GM18520 (cell line): ENCODE results near the gene MCOLN2.
"Not testable (repeated sequence)": the region's sequence is repeated elsewhere in the genome, so short reads cannot be mapped to it uniquely, and the experiment has no call there.

Experiments
- ATAC-seq: cut with Tn5 transposase; IDR thresholded peaks from one replicate; pipeline ENCODE4 v1.9.1; 2021; ENCODE audit not compliant: unreplicated experiment

The MCOLN2 gene

GRCh38 chr1:84944767-84945486, 52.0 kb downstream of the MCOLN2 start:
- ATAC-seq, result peak; percentile 84

GRCh38 chr1:84941843-84942242, 55.1 kb downstream of the MCOLN2 start:
- ATAC-seq, result no peak

DNA sequence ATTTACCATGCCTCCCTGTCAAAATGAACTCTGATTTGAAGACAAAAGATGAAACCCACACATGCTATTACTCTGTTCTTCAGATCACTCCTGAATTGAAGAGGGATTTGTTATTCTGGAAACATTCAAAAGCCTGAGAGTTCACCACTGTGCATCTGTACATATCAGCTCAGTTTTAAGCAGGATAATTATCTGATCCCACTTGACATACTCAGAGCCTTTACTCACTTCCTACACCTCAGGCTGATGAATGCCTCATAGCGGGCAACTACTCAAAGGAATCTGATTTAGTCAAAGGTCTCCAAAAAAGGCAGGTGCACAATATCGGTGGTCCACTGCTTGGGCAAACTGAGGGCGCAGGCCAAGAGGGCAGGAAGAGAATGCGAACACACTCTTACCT, 56.4 kb downstream of the MCOLN2 start:
- no peak for ATAC-seq

GRCh38 chr1:84939761-84940160, 57.2 kb downstream of the MCOLN2 start:
- ATAC-seq, result no peak

GRCh38 chr1:84939151-84939550, 57.8 kb downstream of the MCOLN2 start:
- no peak for ATAC-seq

DNA sequence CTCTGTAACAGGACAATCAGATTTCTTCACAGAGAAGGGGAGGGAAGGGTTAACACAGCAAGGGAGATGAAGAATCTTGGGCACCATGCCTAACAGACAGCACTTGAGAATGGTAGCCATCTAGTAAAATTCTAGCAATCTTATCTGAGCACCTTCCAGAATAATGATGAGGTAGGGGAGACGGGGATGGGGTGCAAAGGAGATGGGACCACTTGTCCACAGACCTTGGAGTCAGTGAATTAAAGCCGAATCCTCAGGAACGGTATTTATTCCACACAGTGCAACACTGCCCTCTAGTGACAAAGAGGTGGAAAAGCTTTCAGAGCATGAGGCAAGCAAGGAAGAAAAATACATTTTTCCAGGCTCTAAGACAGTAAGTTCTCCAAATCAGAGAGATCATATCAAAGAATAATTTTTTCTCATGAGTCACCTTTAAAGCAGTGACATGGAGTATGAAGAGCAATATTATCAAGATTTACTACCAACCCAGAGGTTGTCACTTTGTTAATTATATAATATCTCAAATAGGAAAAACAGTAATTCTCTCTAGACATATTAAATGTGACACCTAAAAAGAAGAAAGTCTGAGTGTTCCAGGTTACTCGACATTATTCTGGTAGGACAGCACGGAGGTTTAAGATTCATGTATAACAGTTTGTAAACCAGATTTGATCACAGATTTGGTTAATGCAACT, 60.6 kb downstream of the MCOLN2 start:
- ATAC-seq, result peak; percentile 43

- ATAC-seq, result no peak
Measured at GRCh38 chr1:84933011-84933611, 63.8 kb downstream of the MCOLN2 start.

- ATAC-seq, result no peak
Measured at GRCh38 chr1:84930831-84931230, 66.1 kb downstream of the MCOLN2 start.

GRCh38 chr1:84930329-84930728, 66.6 kb downstream of the MCOLN2 start:
- no peak for ATAC-seq

DNA sequence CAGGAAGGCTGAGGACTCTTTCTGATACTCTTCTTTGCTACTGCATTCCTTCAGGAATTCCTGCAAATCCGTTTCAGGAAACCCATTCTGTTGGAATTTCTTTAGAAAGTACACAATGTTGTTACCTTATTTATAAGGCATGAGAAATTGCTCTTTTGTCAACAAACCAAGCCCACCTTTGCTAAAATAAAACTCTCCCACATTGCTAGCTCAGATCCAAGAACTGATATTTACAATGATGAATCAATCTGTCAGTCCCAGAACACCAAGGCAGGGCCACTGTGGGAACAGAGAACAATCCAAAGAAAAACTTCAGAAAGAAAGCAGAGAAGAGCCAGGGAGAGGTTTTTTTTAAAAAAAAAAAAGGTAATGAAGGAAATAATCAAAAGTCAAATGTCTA, 67.3 kb downstream of the MCOLN2 start:
- ATAC-seq, result no peak

DNA sequence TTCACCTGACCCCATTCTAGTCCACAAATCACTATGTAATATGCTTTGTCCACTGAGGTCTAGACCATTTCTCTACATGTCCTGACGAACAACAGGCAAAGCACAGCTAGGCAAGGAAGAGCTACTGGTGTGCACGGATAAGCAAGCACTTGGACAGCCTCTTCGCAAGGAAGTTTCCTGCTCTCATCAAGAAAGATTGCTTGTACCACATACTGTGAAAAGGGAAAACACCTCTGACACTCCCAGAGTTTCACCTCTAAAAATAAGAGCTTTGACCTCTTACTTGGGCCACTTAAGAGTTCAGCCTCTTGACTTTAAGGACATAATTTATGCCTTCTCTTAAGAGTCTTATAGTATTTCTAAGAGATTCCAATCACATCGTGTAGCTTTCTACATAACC, 67.9 kb downstream of the MCOLN2 start:
- ATAC-seq, result no peak

GRCh38 chr1:84923317-84923716, 73.6 kb downstream of the MCOLN2 start:
- ATAC-seq, result no peak

DNA sequence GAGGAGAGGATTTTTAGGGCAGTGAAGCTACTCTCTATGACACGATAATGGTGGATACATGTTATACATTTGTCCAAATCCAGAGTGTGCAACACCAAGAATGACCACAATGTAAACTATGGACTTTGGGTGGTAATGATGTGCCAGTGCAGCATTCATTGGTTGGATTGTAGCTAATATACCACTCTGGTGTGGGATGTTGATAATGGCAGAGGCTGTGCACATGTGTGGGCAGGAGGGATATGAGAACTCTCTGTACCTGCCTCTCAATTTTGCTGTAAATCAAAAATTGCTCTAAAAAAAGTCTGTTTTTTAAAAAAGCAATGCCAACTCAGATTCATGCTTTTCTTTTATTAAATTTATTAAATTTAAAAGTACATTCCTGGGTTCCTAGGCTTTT, 76.8 kb downstream of the MCOLN2 start:
- no peak for ATAC-seq

GRCh38 chr1:84919461-84919970, 77.4 kb downstream of the MCOLN2 start:
- no peak for ATAC-seq

DNA sequence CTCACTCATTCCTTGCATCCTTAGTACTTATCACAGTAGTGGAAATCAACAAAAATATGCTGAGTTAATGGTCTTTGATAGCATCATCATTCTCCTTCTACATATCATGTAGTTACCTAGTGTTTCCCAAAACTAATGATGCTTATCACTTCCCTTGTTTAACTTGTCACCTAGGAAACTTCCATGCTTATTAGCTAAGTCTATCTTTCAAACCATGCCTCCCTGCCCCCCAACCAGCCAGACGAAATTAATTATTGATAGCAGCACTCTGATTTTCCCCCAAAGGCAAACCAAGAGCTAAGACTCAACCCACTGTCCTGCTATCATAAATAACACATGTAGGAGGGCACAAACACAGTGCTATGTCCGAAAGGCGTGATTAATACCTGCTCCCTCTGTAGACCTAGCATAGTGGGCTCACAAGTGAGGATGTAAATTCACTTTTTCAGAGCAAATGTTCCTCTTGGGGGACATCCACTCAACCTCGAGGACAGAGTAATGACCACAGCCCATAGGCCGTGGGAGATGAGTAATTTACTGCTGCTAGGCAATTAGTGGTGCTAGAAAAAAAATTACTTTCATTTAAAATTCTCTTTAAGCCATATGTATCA, 78.1 kb downstream of the MCOLN2 start:
- ATAC-seq, result no peak

DNA sequence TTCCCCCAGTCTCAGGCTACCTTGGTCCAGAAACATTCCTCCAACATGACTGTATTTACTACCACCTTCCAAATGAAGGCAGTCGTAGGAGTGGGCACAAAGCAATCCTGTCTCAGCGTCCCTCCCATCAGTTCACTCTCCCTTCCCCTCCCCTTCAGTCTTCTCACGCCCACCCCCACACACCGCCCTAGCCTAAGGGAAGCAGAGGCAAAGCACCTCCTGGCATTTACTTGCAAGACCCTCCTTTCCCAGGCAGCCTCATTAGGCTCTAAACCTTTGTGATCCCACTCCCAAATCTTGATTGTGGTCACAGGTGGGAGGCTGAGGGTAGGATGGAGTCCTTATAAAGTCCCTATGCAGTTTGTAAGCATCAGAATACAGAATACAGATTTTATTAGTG, 80.0 kb downstream of the MCOLN2 start:
- no peak for ATAC-seq

DNA sequence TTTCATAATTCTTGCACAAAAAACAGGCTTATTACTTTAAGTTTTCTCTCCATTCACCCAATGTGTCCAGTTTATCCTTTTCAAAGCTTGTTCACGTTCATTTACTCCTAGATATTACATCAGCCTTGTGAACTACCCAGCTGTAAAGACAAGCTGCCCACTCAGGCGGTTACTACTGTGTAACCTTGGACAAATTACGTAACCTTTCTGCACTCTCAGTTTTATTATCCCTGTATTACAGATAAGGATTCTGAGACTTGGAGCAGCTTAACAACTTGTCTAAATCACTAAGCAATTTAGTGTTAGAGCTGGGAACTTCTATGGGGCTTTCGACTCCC, 83.4 kb downstream of the MCOLN2 start:
- ATAC-seq, result no peak

DNA sequence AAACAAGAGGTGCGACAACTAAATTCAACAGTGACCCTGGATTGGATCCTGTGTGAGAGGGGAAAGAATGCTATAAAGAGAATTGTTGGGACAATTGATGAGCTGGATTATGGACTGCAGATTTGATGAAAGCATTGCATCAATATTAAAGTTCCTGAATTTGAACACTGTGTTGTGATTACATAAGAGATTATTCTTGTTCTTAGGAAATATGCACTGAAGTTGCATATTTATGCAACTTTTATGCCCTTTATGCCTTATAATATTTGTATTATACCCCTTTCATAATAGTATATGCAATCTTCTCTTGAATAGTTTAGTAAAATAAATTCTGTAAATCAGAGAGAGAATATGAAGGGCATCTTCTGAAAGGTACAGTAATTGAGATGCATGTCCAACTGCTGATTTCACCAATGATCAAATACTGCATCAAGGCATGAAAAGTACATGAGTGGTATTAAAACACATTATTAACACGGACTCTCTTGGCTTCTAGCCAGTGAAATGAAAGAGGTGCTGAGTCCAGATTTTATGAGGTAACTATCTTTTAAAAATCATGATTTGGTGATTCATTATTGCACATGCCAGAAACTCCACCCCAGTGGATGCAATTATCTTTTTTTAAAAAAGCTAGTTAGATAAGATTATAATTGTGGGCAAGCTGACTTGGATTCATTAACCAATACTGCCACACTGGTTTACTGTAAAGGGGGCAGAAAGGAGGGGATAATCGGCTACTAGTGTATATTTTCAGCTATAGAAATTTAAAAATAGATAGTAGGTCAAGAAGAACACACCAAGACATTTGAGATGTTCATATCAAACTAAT, 84.0 kb downstream of the MCOLN2 start:
- ATAC-seq, result no peak

GRCh38 chr1:84908746-84909464, 88.0 kb downstream of the MCOLN2 start:
- not testable (repeated sequence) for ATAC-seq

DNA sequence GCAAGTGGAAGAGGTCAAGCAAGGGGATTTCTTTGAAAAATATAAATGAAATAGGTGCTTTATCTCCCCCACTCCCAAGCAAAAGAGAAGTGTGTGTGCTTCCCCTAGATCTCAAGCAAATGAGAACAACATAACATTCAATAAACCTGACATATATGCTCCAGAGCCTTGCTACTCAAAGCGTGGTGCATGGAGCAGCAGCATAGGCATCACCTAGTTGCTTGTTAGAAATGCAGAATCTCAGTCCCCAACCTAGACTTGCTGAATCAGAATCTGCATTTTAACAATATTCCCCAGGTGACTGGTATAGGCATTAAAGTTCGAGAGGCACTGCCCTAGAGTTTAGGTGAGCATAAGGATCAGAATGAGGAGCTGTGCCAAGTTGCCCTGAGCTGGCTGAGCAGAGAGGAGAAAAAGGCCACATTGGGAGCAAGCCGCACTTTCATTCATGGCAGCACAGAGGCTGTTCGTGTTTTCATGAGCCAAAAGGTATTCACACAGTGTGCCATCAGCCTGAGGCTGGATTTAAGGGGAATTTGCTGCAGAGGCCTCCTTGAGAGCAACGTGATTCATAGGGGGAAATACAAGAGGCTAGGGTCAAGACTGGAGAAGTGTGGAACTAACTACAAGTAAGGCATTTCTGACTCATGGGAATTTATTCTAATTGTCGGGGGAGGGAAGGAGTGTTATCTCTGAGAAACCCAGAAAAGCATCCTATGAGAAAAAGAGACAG, 89.7 kb downstream of the MCOLN2 start:
- ATAC-seq, result no peak
